HTR-8/SVneo (cell line): Measurements from ENCODE around the gene GNAZ.

Experiments
- DNase-seq: peaks from one replicate; pipeline ENCODE4 v3.0.0; 2011; ENCODE audit warnings: low spot score, mixed read lengths; ENCODE audit not compliant: insufficient read length
- FAIRE-seq: peaks from 2 replicates; lab custom pipeline; 2011; peaks lifted over from hg19 to GRCh38; lab: Jason Lieb, UNC

Gene GNAZ

GRCh38 chr22:23115825-23116494 lies 45.6 kb downstream of the GNAZ start:
- DNase-seq (no peak), FAIRE-seq (no peak)

GRCh38 chr22:23116506-23117263 lies 46.4 kb downstream of the GNAZ start:
- FAIRE-seq (no peak), DNase-seq (no peak)

- no peak for FAIRE-seq
- no peak for DNase-seq
Observed at GRCh38 chr22:23117275-23117674, 47.0 kb downstream of the GNAZ start.

- FAIRE-seq: no peak
Observed at GRCh38 chr22:23117891-23118646, 47.8 kb downstream of the GNAZ start.

GRCh38 chr22:23118647-23119493 lies 48.6 kb downstream of the GNAZ start:
- FAIRE-seq: no peak
- no peak for DNase-seq

More at GRCh38 chr22:23117891-23118646, 47.8 kb downstream of the GNAZ start:
- DNase-seq: no peak

- FAIRE-seq: no peak
- no peak for DNase-seq
Observed at GRCh38 chr22:23119494-23120414, 49.4 kb downstream of the GNAZ start.

- no peak for FAIRE-seq
- DNase-seq: no peak
Observed at GRCh38 chr22:23120415-23120899, 50.1 kb downstream of the GNAZ start.

- no peak for DNase-seq
Observed at GRCh38 chr22:23121000-23121421, 50.7 kb downstream of the GNAZ start.

GRCh38 chr22:23121424-23121823 lies 51.1 kb downstream of the GNAZ start:
- no peak for FAIRE-seq
- no peak for DNase-seq

More at GRCh38 chr22:23121000-23121421, 50.7 kb downstream of the GNAZ start:
- FAIRE-seq: no peak

- FAIRE-seq (no peak), DNase-seq (no peak)
Observed at GRCh38 chr22:23122216-23122957, 52.1 kb downstream of the GNAZ start.

GRCh38 chr22:23122992-23123803 lies 52.9 kb downstream of the GNAZ start:
- no peak for DNase-seq
- no peak for FAIRE-seq

- no peak for FAIRE-seq
- DNase-seq: no peak
Observed at GRCh38 chr22:23123804-23124254, 53.5 kb downstream of the GNAZ start.

GRCh38 chr22:23124611-23125511 lies 54.5 kb downstream of the GNAZ start:
- no peak for FAIRE-seq

GRCh38 chr22:23125512-23126103 lies 55.3 kb downstream of the GNAZ start:
- no peak for DNase-seq

More at GRCh38 chr22:23124611-23125511, 54.5 kb downstream of the GNAZ start:
- DNase-seq: no peak

GRCh38 chr22:23126165-23127054 lies 56.1 kb downstream of the GNAZ start:
- FAIRE-seq: no peak

More at GRCh38 chr22:23125512-23126103, 55.3 kb downstream of the GNAZ start:
- FAIRE-seq: no peak

More at GRCh38 chr22:23126165-23127054, 56.1 kb downstream of the GNAZ start:
- no peak for DNase-seq
